WTC11 (cell line): Measurements from ENCODE around the gene SP140L. TPM values are rescaled to one million over a fixed set of nuclear protein-coding genes. Genes with fewer than 3 reads are reported as not detected.

ENCODE experiments used
- ATAC-seq: fragments of 200-7000 bp; cut with Tn5 transposase; 2 replicates; pipeline ENCODE4 v1.10.0; 2021; ENCODE audit warnings: mild to moderate bottlenecking, moderate library complexity
- CTCF ChIA-PET: fragments of 300-600 bp; sonication (Branson Sonifier 250); formaldehyde crosslinking; loops from one replicate; lab custom pipeline; 2021; ENCODE audit warnings: antibody characterized with exemption; lab: Charles Lee
- POLR2A ChIA-PET: fragments of 350-600 bp; sonication (Branson Sonifier 250); formaldehyde crosslinking; loops from one replicate; lab custom pipeline; 2021; ENCODE audit warnings: antibody characterized with exemption; lab: Charles Lee
- DNase-seq: peaks from one replicate; pipeline ENCODE4 v3.0.0; 2021; ENCODE audit warnings: low spot score
- H3K27ac Mint-ChIP-seq: 2 replicates; pipeline ENCODE4 v1.8.0; 2021; ENCODE audit warnings: mixed read lengths
- H3K27me3 Mint-ChIP-seq: 2 replicates; pipeline ENCODE4 v1.8.0; 2021; ENCODE audit warnings: low read depth, mild to moderate bottlenecking, moderate library complexity, mixed read lengths
- H3K36me3 Mint-ChIP-seq: 2 replicates; pipeline ENCODE4 v1.8.0; 2021; ENCODE audit warnings: mixed read lengths
- H3K4me1 Mint-ChIP-seq: 2 replicates; pipeline ENCODE4 v1.8.0; 2022; ENCODE audit warnings: mixed read lengths
- H3K4me3 Mint-ChIP-seq: 2 replicates; pipeline ENCODE4 v1.8.0; 2021; ENCODE audit warnings: mild to moderate bottlenecking, moderate library complexity, mixed read lengths
- H3K9me3 Mint-ChIP-seq: 2 replicates; pipeline ENCODE4 v1.8.0; 2021; ENCODE audit warnings: mixed read lengths
- AFF4 ChIP-seq: sonication (generic); formaldehyde crosslinking; IDR thresholded peaks from 2 replicates; pipeline ENCODE4 v1.8.1; 2023; ENCODE audit warnings: mild to moderate bottlenecking, missing genetic modification reagents, borderline replicate concordance
- ELF4 ChIP-seq: sonication (generic); formaldehyde crosslinking; IDR thresholded peaks from 2 replicates; pipeline ENCODE4 v1.8.1; 2022; ENCODE audit warnings: low read depth, mild to moderate bottlenecking, moderate library complexity, missing genetic modification reagents
- MLX ChIP-seq: sonication (generic); formaldehyde crosslinking; IDR thresholded peaks from 2 replicates; pipeline ENCODE4 v1.8.1; 2023; ENCODE audit warnings: mild to moderate bottlenecking, missing genetic modification reagents, moderate library complexity
- NR2C2 ChIP-seq: sonication (generic); formaldehyde crosslinking; IDR thresholded peaks from 2 replicates; pipeline ENCODE4 v1.8.0; 2022; ENCODE audit warnings: mild to moderate bottlenecking, missing genetic modification reagents
- PRDM15 ChIP-seq: sonication (generic); formaldehyde crosslinking; IDR thresholded peaks from 2 replicates; pipeline ENCODE4 v1.8.0; 2022; ENCODE audit warnings: missing genetic modification reagents
- SMAD4 ChIP-seq: sonication (generic); formaldehyde crosslinking; IDR thresholded peaks from 2 replicates; pipeline ENCODE4 v1.8.0; 2022; ENCODE audit warnings: mild to moderate bottlenecking, missing genetic modification reagents
- ZNF416 ChIP-seq: fragments of 250-450 bp; sonication (Bioruptor Pico); IDR thresholded peaks from 2 replicates; pipeline ENCODE4 v1.9.0; 2021; ENCODE audit warnings: mild to moderate bottlenecking, inconsistent platforms
- ZNF423 ChIP-seq: fragments of 250-450 bp; sonication (Bioruptor Pico); IDR thresholded peaks from 2 replicates; pipeline ENCODE4 v2.1.2; 2022; ENCODE audit warnings: mild to moderate bottlenecking, moderate library complexity
- total RNA-seq: library from RNA; stranded (reverse); gene quantifications from 3 replicates; pipeline ENCODE4 v1.2.3, GENCODE V29; 2021
- TF ChIP-seq, protein P1 (sequence below): fragments of 250-450 bp; sonication (Bioruptor Pico); IDR thresholded peaks from 2 replicates; pipeline ENCODE4 v1.8.0; 2021; ENCODE audit warnings: mild to moderate bottlenecking
- TF ChIP-seq, protein P2 (sequence below): sonication (generic); formaldehyde crosslinking; IDR thresholded peaks from 2 replicates; pipeline ENCODE4 v1.8.1; 2022; ENCODE audit warnings: low read depth, missing genetic modification reagents, borderline replicate concordance
- TF ChIP-seq, protein P3 (sequence below): sonication (generic); formaldehyde crosslinking; IDR thresholded peaks from 2 replicates; pipeline ENCODE4 v1.8.1; 2022; ENCODE audit warnings: mild to moderate bottlenecking, missing genetic modification reagents, moderate library complexity, borderline replicate concordance
- TF ChIP-seq, protein P4 (sequence below): sonication (generic); formaldehyde crosslinking; IDR thresholded peaks from 2 replicates; pipeline ENCODE4 v1.8.1; 2023; ENCODE audit warnings: mild to moderate bottlenecking, missing genetic modification reagents

Gene SP140L
- total RNA-seq, 1 experiment from 2014 or later = 3.2 TPM

- ChIA-PET POLR2A (no interaction called here), CTCF (interaction anchor here (1.4 kb wide), 1 partner anchor 271 kb away, joined by 6 read pairs; no protein-coding TSS in a partner anchor)
These were observed 104.2 kb downstream of the SP140L start for GRCh38 chr2:230430957-230431910.

More at GRCh38 chr2:230430957-230431910, 104.2 kb downstream of the SP140L start:
- H3K27ac Mint-ChIP-seq = no peak overlapping the region
- H3K4me1 Mint-ChIP-seq = no peaks in the 10 kb centered on the region
- DNase-seq (no peak), ATAC-seq (no peak)
- H3K9me3 Mint-ChIP-seq = peaks cover 35% of the 10 kb centered on the region
- H3K36me3 Mint-ChIP-seq = peaks cover 4% of the 10 kb centered on the region
- H3K27me3 Mint-ChIP-seq = no peaks in the 10 kb centered on the region
- no peak overlapping the region for H3K4me3 Mint-ChIP-seq
- TF ChIP-seq, protein P1, sequence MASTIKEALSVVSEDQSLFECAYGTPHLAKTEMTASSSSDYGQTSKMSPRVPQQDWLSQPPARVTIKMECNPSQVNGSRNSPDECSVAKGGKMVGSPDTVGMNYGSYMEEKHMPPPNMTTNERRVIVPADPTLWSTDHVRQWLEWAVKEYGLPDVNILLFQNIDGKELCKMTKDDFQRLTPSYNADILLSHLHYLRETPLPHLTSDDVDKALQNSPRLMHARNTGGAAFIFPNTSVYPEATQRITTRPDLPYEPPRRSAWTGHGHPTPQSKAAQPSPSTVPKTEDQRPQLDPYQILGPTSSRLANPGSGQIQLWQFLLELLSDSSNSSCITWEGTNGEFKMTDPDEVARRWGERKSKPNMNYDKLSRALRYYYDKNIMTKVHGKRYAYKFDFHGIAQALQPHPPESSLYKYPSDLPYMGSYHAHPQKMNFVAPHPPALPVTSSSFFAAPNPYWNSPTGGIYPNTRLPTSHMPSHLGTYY (CRISPR knock-in tag) = no peak
- TF ChIP-seq, protein P2, sequence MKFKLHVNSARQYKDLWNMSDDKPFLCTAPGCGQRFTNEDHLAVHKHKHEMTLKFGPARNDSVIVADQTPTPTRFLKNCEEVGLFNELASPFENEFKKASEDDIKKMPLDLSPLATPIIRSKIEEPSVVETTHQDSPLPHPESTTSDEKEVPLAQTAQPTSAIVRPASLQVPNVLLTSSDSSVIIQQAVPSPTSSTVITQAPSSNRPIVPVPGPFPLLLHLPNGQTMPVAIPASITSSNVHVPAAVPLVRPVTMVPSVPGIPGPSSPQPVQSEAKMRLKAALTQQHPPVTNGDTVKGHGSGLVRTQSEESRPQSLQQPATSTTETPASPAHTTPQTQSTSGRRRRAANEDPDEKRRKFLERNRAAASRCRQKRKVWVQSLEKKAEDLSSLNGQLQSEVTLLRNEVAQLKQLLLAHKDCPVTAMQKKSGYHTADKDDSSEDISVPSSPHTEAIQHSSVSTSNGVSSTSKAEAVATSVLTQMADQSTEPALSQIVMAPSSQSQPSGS (CRISPR knock-in tag) = no peak
- no peak for TF ChIP-seq MLX (CRISPR knock-in tag)
- no peak for TF ChIP-seq ZNF423
- TF ChIP-seq AFF4 (CRISPR knock-in tag) = no peak
- TF ChIP-seq ZNF416 (CRISPR knock-in tag) = no peak
- TF ChIP-seq, protein P3, sequence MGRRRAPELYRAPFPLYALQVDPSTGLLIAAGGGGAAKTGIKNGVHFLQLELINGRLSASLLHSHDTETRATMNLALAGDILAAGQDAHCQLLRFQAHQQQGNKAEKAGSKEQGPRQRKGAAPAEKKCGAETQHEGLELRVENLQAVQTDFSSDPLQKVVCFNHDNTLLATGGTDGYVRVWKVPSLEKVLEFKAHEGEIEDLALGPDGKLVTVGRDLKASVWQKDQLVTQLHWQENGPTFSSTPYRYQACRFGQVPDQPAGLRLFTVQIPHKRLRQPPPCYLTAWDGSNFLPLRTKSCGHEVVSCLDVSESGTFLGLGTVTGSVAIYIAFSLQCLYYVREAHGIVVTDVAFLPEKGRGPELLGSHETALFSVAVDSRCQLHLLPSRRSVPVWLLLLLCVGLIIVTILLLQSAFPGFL = no peak
- TF ChIP-seq NR2C2 (CRISPR knock-in tag) = no peak
- no peak for TF ChIP-seq ELF4 (CRISPR knock-in tag)
- no peak for TF ChIP-seq SMAD4 (CRISPR knock-in tag)
- no peak for TF ChIP-seq PRDM15 (CRISPR knock-in tag)
- TF ChIP-seq, protein P4, sequence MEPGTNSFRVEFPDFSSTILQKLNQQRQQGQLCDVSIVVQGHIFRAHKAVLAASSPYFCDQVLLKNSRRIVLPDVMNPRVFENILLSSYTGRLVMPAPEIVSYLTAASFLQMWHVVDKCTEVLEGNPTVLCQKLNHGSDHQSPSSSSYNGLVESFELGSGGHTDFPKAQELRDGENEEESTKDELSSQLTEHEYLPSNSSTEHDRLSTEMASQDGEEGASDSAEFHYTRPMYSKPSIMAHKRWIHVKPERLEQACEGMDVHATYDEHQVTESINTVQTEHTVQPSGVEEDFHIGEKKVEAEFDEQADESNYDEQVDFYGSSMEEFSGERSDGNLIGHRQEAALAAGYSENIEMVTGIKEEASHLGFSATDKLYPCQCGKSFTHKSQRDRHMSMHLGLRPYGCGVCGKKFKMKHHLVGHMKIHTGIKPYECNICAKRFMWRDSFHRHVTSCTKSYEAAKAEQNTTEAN (CRISPR knock-in tag) = no peak
